H1 (cell line): ENCODE results near the gene SH3RF3. TPM values are rescaled to one million over a fixed set of nuclear protein-coding genes. Genes with fewer than 3 reads are reported as not detected.

Source experiments
- CTCF ChIA-PET: fragments of 300-600 bp; sonication (Branson Sonifier 250); formaldehyde crosslinking; loops from one replicate; lab custom pipeline; 2021; ENCODE audit not compliant: partially characterized antibody; lab: Charles Lee
- POLR2A ChIA-PET: fragments of 300-600 bp; sonication (Branson Sonifier 250); formaldehyde crosslinking; loops from one replicate; lab custom pipeline; 2021; ENCODE audit warnings: inconsistent platforms; ENCODE audit not compliant: partially characterized antibody; lab: Charles Lee
- DNase-seq, 2 experiments: peaks; one replicate each; pipeline versions ENCODE4 v3.0.0 to v3.0.0-alpha.2; 2010 to 2022; ENCODE audit warnings: low spot score in 2 of 2, low read depth in 1 of 2, mixed read lengths in 1 of 2
- FAIRE-seq: peaks from 2 replicates; lab custom pipeline; 2011; peaks lifted over from hg19 to GRCh38; lab: Jason Lieb, UNC
- H2AFZ ChIP-seq: 2 replicates; pipeline ENCODE4 v1.8.1; 2012; ENCODE audit warnings: low read length, inconsistent platforms
- H2AK5ac ChIP-seq: 2 replicates; pipeline ENCODE4 v1.6.1; 2013; ENCODE audit warnings: low read depth, low read length
- H2BK120ac ChIP-seq: replicated peaks from 2 replicates; pipeline ENCODE3; 2013; ENCODE audit warnings: low read depth, low read length, inconsistent platforms
- H2BK12ac ChIP-seq: 2 replicates; pipeline ENCODE4 v1.6.1; 2013; ENCODE audit warnings: low read depth, low read length
- H2BK15ac ChIP-seq: 2 replicates; pipeline ENCODE4 v1.6.1; 2013; ENCODE audit warnings: low read length
- H2BK20ac ChIP-seq: 2 replicates; pipeline ENCODE4 v1.6.1; 2013; ENCODE audit warnings: low read length
- H2BK5ac ChIP-seq: 2 replicates; pipeline ENCODE4 v1.6.1; 2013; ENCODE audit warnings: low read depth, low read length
- H3K14ac ChIP-seq: 2 replicates; pipeline ENCODE4 v1.6.1; 2013; ENCODE audit warnings: inconsistent platforms; ENCODE audit not compliant: insufficient read length
- H3K18ac ChIP-seq: 2 replicates; pipeline ENCODE4 v1.6.1; 2013; ENCODE audit warnings: low read length; ENCODE audit errors: extremely low read depth
- H3K23ac ChIP-seq: 2 replicates; pipeline ENCODE4 v1.6.1; 2013; ENCODE audit warnings: inconsistent platforms; ENCODE audit not compliant: insufficient read length
- H3K23me2 ChIP-seq: 2 replicates; pipeline ENCODE4 v1.6.1; 2013; ENCODE audit warnings: low read depth, low read length
- H3K27ac ChIP-seq: 2 replicates; pipeline ENCODE4 v1.6.1; 2011; ENCODE audit warnings: low read depth, low read length, inconsistent platforms
- H3K27me3 ChIP-seq, 4 experiments: replicated peaks in 1 of 4; 1 replicate in 1 of 4; 2 replicates in 3 of 4; pipeline versions ENCODE4 v1.6.1 to v1.8.1; 2011 to 2013; ENCODE audit warnings: low read length in 3 of 4, mild to moderate bottlenecking in 3 of 4, inconsistent platforms in 2 of 4, mixed read lengths in 2 of 4, moderate library complexity in 1 of 4; ENCODE audit not compliant: control insufficient read depth in 3 of 4, insufficient read depth in 3 of 4; ENCODE audit errors: extremely low read depth in 1 of 4
- H3K36me3 ChIP-seq, 4 experiments: 2 replicates each; pipeline versions ENCODE4 v1.6.1 to v1.8.1; 2011 to 2013; ENCODE audit warnings: mild to moderate bottlenecking in 4 of 4, low read length in 3 of 4, moderate library complexity in 2 of 4, control low read depth in 1 of 4, inconsistent platforms in 1 of 4; ENCODE audit not compliant: insufficient read depth in 4 of 4, control insufficient read depth in 2 of 4
- H3K4ac ChIP-seq: replicated peaks from 2 replicates; pipeline ENCODE3; 2013; ENCODE audit warnings: low read length, low read depth, mixed read lengths, inconsistent platforms; ENCODE audit not compliant: insufficient read length
- H3K4me1 ChIP-seq, 4 experiments: replicated peaks in 1 of 4; 1 replicate in 1 of 4; 2 replicates in 3 of 4; pipeline versions ENCODE4 v1.6.1 to v1.8.1; 2011 to 2013; ENCODE audit warnings: low read length in 3 of 4, inconsistent platforms in 2 of 4, mixed read lengths in 1 of 4; ENCODE audit not compliant: insufficient read depth in 4 of 4, control insufficient read depth in 3 of 4
- H3K4me2 ChIP-seq, 2 experiments: 2 replicates each; pipeline versions ENCODE4 v1.6.1 to v1.8.1; 2011 to 2013; ENCODE audit warnings: low read depth in 2 of 2, low read length in 2 of 2, control low read depth in 1 of 2, inconsistent platforms in 1 of 2, mild to moderate bottlenecking in 1 of 2; ENCODE audit not compliant: insufficient read depth in 1 of 2
- H3K4me3 ChIP-seq, 4 experiments: fragments of 200-600, 300-600 bp in 1 of 4; sonication (generic), shearing (Covaris generic), sonication (Bioruptor Twin) in 1 of 4; 2 replicates each; pipeline versions ENCODE4 v1.5.1 to v1.8.1; 2011 to 2016; ENCODE audit warnings: low read length in 4 of 4, low read depth in 3 of 4, control low read depth in 2 of 4, inconsistent platforms in 2 of 4, mild to moderate bottlenecking in 2 of 4, mixed read lengths in 1 of 4, moderate library complexity in 1 of 4; ENCODE audit not compliant: insufficient read depth in 2 of 4; ENCODE audit errors: extremely low read depth in 1 of 4
- H3K56ac ChIP-seq: replicated peaks from 2 replicates; pipeline ENCODE3; 2013; ENCODE audit warnings: low read depth, mild to moderate bottlenecking, mixed read lengths, low read length, inconsistent platforms; ENCODE audit not compliant: insufficient read length
- H3K79me1 ChIP-seq: 2 replicates; pipeline ENCODE4 v1.6.1; 2013; ENCODE audit warnings: low read depth, low read length, control low read depth
- H3K79me2 ChIP-seq, 2 experiments: 2 replicates each; pipeline versions ENCODE4 v1.6.1 to v1.8.1; 2012 to 2013; ENCODE audit warnings: low read length in 2 of 2, mild to moderate bottlenecking in 2 of 2, inconsistent platforms in 1 of 2; ENCODE audit not compliant: insufficient read depth in 2 of 2, control insufficient read depth in 1 of 2
- H3K9ac ChIP-seq, 4 experiments: replicated peaks in 1 of 4; 1 replicate in 1 of 4; 2 replicates in 3 of 4; pipeline versions ENCODE4 v1.6.1 to v1.8.1; 2011 to 2013; ENCODE audit warnings: low read depth in 3 of 4, low read length in 3 of 4, control low read depth in 2 of 4, mild to moderate bottlenecking in 2 of 4, moderate library complexity in 2 of 4, inconsistent platforms in 1 of 4; ENCODE audit errors: extremely low read depth in 1 of 4
- H3K9me3 ChIP-seq, 2 experiments: 2 replicates each; pipeline versions ENCODE4 v1.6.1 to v1.8.1; 2012 to 2013; ENCODE audit warnings: mild to moderate bottlenecking in 2 of 2, moderate library complexity in 2 of 2, control low read depth in 1 of 2, inconsistent platforms in 1 of 2, low read depth in 1 of 2, low read length in 1 of 2, mixed read lengths in 1 of 2; ENCODE audit not compliant: insufficient read depth in 2 of 2
- H4K20me1 ChIP-seq, 2 experiments: replicated peaks in 1 of 2; 2 replicates each; pipeline versions ENCODE3 to v1.8.1; 2011 to 2013; ENCODE audit warnings: inconsistent platforms in 2 of 2, low read length in 2 of 2, mild to moderate bottlenecking in 1 of 2; ENCODE audit not compliant: insufficient read depth in 2 of 2, control insufficient read depth in 1 of 2
- H4K5ac ChIP-seq: 2 replicates; pipeline ENCODE4 v1.6.1; 2013; ENCODE audit warnings: low read length, low read depth, mixed read lengths, inconsistent platforms; ENCODE audit not compliant: insufficient read length
- H4K8ac ChIP-seq: 2 replicates; pipeline ENCODE4 v1.8.0; 2013; ENCODE audit warnings: mild to moderate bottlenecking, moderate library complexity, low read length, inconsistent platforms; ENCODE audit not compliant: insufficient read depth; ENCODE audit errors: extremely low read depth
- H4K91ac ChIP-seq: replicated peaks from 2 replicates; pipeline ENCODE3; 2013; ENCODE audit warnings: low read length, mixed read lengths, inconsistent platforms; ENCODE audit not compliant: insufficient read length
- CHD1 ChIP-seq: IDR thresholded peaks from 2 replicates; pipeline ENCODE4 v1.6.1; 2012; ENCODE audit warnings: low read depth, low read length, improper control_type of control experiment
- CHD2 ChIP-seq: IDR thresholded peaks from 2 replicates; pipeline ENCODE4 v1.6.1; 2012; ENCODE audit warnings: low read length, improper control_type of control experiment
- CREB1 ChIP-seq: IDR thresholded peaks from 2 replicates; pipeline ENCODE4 v1.6.1; 2012; ENCODE audit warnings: inconsistent platforms
- EGR1 ChIP-seq: IDR thresholded peaks from 2 replicates; pipeline ENCODE4 v1.6.1; 2011; ENCODE audit warnings: low read depth, low read length, borderline replicate concordance
- EZH2 ChIP-seq: fragments of 200-600 bp; sonication (generic); IDR thresholded peaks from 2 replicates; pipeline ENCODE4 v1.7.1; 2012; ENCODE audit warnings: low read depth, mild to moderate bottlenecking, moderate library complexity, low read length, inconsistent platforms; ENCODE audit not compliant: severe bottlenecking
- FOSL1 ChIP-seq: IDR thresholded peaks from 2 replicates; pipeline ENCODE4 v1.6.1; 2011; ENCODE audit warnings: mild to moderate bottlenecking, low read depth, low read length, moderate library complexity; ENCODE audit not compliant: insufficient read depth
- GTF2F1 ChIP-seq: IDR thresholded peaks from 2 replicates; pipeline ENCODE4 v1.6.1; 2012; ENCODE audit warnings: low read depth, low read length, improper control_type of control experiment, borderline replicate concordance
- KDM1A ChIP-seq: fragments of 200-600, 300-600 bp; sonication (generic); IDR thresholded peaks from 2 replicates; pipeline ENCODE4 v1.7.1; 2016; ENCODE audit warnings: mild to moderate bottlenecking, low read length, borderline replicate concordance
- POLR2AphosphoS5 ChIP-seq: IDR thresholded peaks from 2 replicates; pipeline ENCODE4 v1.6.1; 2011; ENCODE audit warnings: low read depth, low read length
- RNF2 ChIP-seq: fragments of 200-900, 300-1000 bp; sonication (generic); IDR thresholded peaks from 2 replicates; pipeline ENCODE4 v1.7.1; 2016; ENCODE audit warnings: borderline replicate concordance, low read depth, mild to moderate bottlenecking, antibody characterized with exemption, low read length; ENCODE audit not compliant: poor library complexity, severe bottlenecking; ENCODE audit errors: missing control alignments
- SAP30 ChIP-seq: fragments of 300-600 bp; sonication (generic); IDR thresholded peaks from 2 replicates; pipeline ENCODE4 v1.7.1; 2012; ENCODE audit warnings: low read length, moderate library complexity, mild to moderate bottlenecking, inconsistent platforms; ENCODE audit not compliant: insufficient read depth, insufficient replicate concordance
- TAF7 ChIP-seq: optimal IDR thresholded peaks from 2 replicates; pipeline ENCODE3; 2011; ENCODE audit warnings: low read depth, mild to moderate bottlenecking, inconsistent platforms, low read length, moderate library complexity, borderline replicate concordance
- TEAD4 ChIP-seq: IDR thresholded peaks from 2 replicates; pipeline ENCODE4 v1.6.1; 2012; ENCODE audit warnings: low read depth, low read length, inconsistent platforms, mixed read lengths
- WGBS, 2 experiments: shearing (Covaris generic) in 1 of 2; methylation state at CpG; one replicate each; pipeline versions ENCODE4 v1.1.6 to v1.1.7; 2013 to 2015; ENCODE audit warnings: low lambda C conversion rate in 2 of 2, mixed read lengths in 2 of 2, inconsistent platforms in 1 of 2, low coverage in 1 of 2, missing lambda C conversion rate in 1 of 2; ENCODE audit not compliant: insufficient replicate concordance in 2 of 2, insufficient coverage in 1 of 2, insufficient read length in 1 of 2; ENCODE audit errors: extremely low coverage in 1 of 2, missing lambda C conversion rate in 1 of 2; 5-methylcytosine and 5-hydroxymethylcytosine counted together
- polyA plus RNA-seq, 7 experiments: library from polyadenylated mRNA; depleted of rRNA in 3 of 7; stranded (reverse) in 5 of 7; unstranded in 2 of 7; fragments of >200 nt in 5 of 7; fragments of 200-250 nt in 2 of 7; gene quantifications; 1 replicate in 5 of 7; 2 replicates in 1 of 7; 4 replicates in 1 of 7; pipeline versions ENCODE4 v1.2.1 to v1.2.3, GENCODE V29; 2011 to 2013; ENCODE audit warnings: missing spikeins in 2 of 7, mixed read lengths in 2 of 7
- total RNA-seq: library from RNA; stranded (reverse); fragmentation: NEBNext Ultra II Directional; extraction: Animal tissue kit (Norgen Biotek cat#: 25700); gene quantifications from 2 replicates; pipeline ENCODE4 v1.2.1, GENCODE V29; 2021

Gene SH3RF3
- total and polyA plus RNA-seq, 2 of the 8 experiments (the other 6 are each of a cell fraction or from before 2014, with no cell fraction given), result 0.11 to 0.65 TPM

DNA sequence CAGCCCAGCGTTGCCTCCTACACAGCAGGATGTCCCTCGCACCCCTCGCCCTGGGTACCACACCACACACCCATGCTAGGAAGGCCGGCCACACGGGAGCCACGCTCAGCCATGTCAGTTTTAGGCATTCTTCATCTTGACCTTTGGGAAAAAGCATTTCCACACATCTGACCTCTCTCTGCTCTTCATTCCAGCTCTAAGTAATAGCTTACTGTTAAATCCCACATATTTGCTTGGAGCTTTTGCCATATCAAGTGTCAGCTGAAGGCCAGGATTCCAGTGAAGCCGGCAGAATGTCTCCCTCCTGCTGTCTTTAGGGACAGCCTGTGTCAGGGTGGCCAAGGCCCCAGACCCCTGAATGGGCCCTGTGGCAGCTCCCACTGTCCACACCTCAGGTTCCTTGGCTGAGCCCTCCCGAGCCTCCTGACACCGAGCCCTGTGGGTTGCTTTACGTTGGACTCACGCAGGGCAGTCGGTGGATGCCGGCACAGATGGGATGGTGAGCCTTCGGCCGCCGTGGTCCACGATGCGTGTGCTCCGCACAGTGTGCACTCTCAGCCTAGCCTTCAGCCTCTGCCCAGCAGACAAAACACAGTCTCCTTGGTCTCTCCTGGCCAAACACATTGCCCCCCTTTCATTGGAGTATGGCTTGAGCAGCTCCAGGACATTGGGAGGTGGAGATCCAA lies 282.8 kb downstream of the SH3RF3 start:
- POLR2A ChIA-PET, result interaction anchor here (0.6 kb wide), 1 partner anchor 272 kb away, joined by 3 read pairs; no protein-coding TSS in a partner anchor
- H2BK20ac ChIP-seq, result no peak overlapping the region
- CTCF ChIA-PET, result no interaction called here
- no peak overlapping the region for H4K5ac ChIP-seq
- H3K79me2 ChIP-seq, result no peaks in the 10 kb centered on the region
- H3K4ac ChIP-seq, result no peak overlapping the region
- 84% methylated on average over 18 of the region's 19 CpGs; no CpG with 5 or more reads in 1 of the 2 experiments for whole genome bisulfite sequencing, 2 experiments
- no peaks in the 10 kb centered on the region for H4K20me1 ChIP-seq
- H2BK15ac ChIP-seq, result no peak overlapping the region
- no peak overlapping the region for H3K56ac ChIP-seq
- no peak overlapping the region; the same call in 1 of the 2 replicates for H3K18ac ChIP-seq
- no peaks in the 10 kb centered on the region for H3K23me2 ChIP-seq
- H3K27me3 ChIP-seq, result no peaks in the 10 kb centered on the region
- FAIRE-seq (no peak), DNase-seq (no peak)
- no peak overlapping the region for H3K4me3 ChIP-seq
- H2AFZ ChIP-seq, result no peak overlapping the region
- no peak overlapping the region for H2BK5ac ChIP-seq
- no peaks in the 10 kb centered on the region for H3K79me1 ChIP-seq
- no peak overlapping the region for H2BK12ac ChIP-seq
- H3K23ac ChIP-seq, result no peak overlapping the region
- no peak overlapping the region for H3K27ac ChIP-seq
- H3K14ac ChIP-seq, result no peak overlapping the region
- no peak overlapping the region for H3K9ac ChIP-seq
- no peak overlapping the region for H2AK5ac ChIP-seq
- peak overlapping the region; percentile 17 for H4K91ac ChIP-seq
- H3K4me2 ChIP-seq, result no peak overlapping the region
- H4K8ac ChIP-seq, result no peak overlapping the region
- peaks cover 0 to 15% (median 10%) of the 10 kb centered on the region in 4 experiments; a peak in 6 of 7 replicates for H3K4me1 ChIP-seq
- H3K9me3 ChIP-seq, result no peaks in the 10 kb centered on the region
- H2BK120ac ChIP-seq, result no peak overlapping the region
- no peaks in the 10 kb centered on the region for H3K36me3 ChIP-seq
- TF ChIP-seq CHD1 (no peak), GTF2F1 (no peak), RNF2 (no peak), CREB1 (no peak), CHD2 (no peak), FOSL1 (no peak), EZH2 (no peak), KDM1A (no peak), TAF7 (no peak), SAP30 (no peak), POLR2AphosphoS5 (no peak), TEAD4 (no peak), EGR1 (no peak)
